Lung (tissue), 12 donors: ENCODE data around the gene FOXB2. TPM values are rescaled to one million over a fixed set of nuclear protein-coding genes. Genes with fewer than 3 reads are reported as not detected.

Experiments used
- ATAC-seq: fragments of 200-7000 bp; cut with Tn5 transposase; one replicate; pipeline ENCODE4 v1.9.1; 2020; ENCODE audit warnings: moderate number of reproducible peaks; ENCODE audit not compliant: insufficient read depth, low FRiP score
- DNase-seq, 3 donors: peaks; one replicate each; pipeline ENCODE4 v3.0.0-alpha.2; 2013 to 2017
- H3K27ac ChIP-seq, 2 donors: one replicate each; pipeline ENCODE4 v1.5.1; 2013; ENCODE audit warnings: mild to moderate bottlenecking in 2 of 2, moderate library complexity in 2 of 2, control low read depth in 1 of 2, inconsistent platforms in 1 of 2, low read depth in 1 of 2, low read length in 1 of 2
- H3K27me3 ChIP-seq, 3 donors: one replicate each; pipeline ENCODE4 v1.5.1; 2013; ENCODE audit warnings: low read length in 2 of 3; ENCODE audit not compliant: control insufficient read depth in 3 of 3, insufficient read depth in 3 of 3
- H3K36me3 ChIP-seq, 4 donors: one replicate each; pipeline ENCODE4 v1.5.1; 2013; ENCODE audit warnings: low read length in 4 of 4, mild to moderate bottlenecking in 1 of 4, moderate library complexity in 1 of 4; ENCODE audit not compliant: control insufficient read depth in 4 of 4, insufficient read depth in 4 of 4
- H3K4me1 ChIP-seq, 5 donors: one replicate each; pipeline ENCODE4 v1.5.1; 2013; ENCODE audit warnings: low read length in 5 of 5, mild to moderate bottlenecking in 2 of 5, moderate library complexity in 1 of 5; ENCODE audit not compliant: control insufficient read depth in 5 of 5, insufficient read depth in 5 of 5
- H3K4me3 ChIP-seq: one replicate; pipeline ENCODE4 v1.5.1; 2013; ENCODE audit warnings: mild to moderate bottlenecking, control low read depth, moderate library complexity
- H3K9ac ChIP-seq, 2 donors: one replicate each; pipeline ENCODE4 v1.5.1; 2013; ENCODE audit warnings: low read length in 2 of 2, control low read depth in 1 of 2; ENCODE audit not compliant: insufficient read depth in 1 of 2
- H3K9me3 ChIP-seq, 4 donors: one replicate each; pipeline ENCODE4 v1.5.1; 2013; ENCODE audit warnings: low read length in 3 of 4, mild to moderate bottlenecking in 1 of 4, moderate library complexity in 1 of 4; ENCODE audit not compliant: control insufficient read depth in 4 of 4, insufficient read depth in 3 of 4
- CTCF ChIP-seq: IDR thresholded peaks from 2 replicates; pipeline ENCODE4 v1.5.1; 2012; ENCODE audit warnings: mild to moderate bottlenecking; ENCODE audit errors: control extremely low read depth, extremely low read depth
- WGBS, 2 donors: extraction: QIAGEN DNeasy Blood & Tissue Kit; methylation state at CpG; one replicate each; pipeline ENCODE4 v1.1.7; 2013; 5-methylcytosine and 5-hydroxymethylcytosine counted together
- polyA plus RNA-seq, 2 donors: library from polyadenylated mRNA; stranded (reverse); fragments of 200-250 nt; gene quantifications; one replicate each; pipeline ENCODE4 v1.2.1, GENCODE V29; 2013
- total RNA-seq, 2 donors: library from RNA; depleted of rRNA in 1 of 2; stranded (reverse); fragments of >200 nt in 1 of 2; gene quantifications; one replicate each; pipeline ENCODE4 v1.2.1, GENCODE V29; 2014 to 2021
- donor health status: control.
- donor health status: control.
- donor health status: Bipolar disorder and iron deficiency.
- donor health status: healthy.
- donor health status: DM: yes; HTN: yes; CAD: no.

The FOXB2 gene
- total and polyA plus RNA-seq, 4 donors, result not detected

- peaks cover 0 to 4% (median 0%) of the 10 kb centered on the region in 4 donors for H3K9me3 ChIP-seq
- no peak for TF ChIP-seq CTCF
- ATAC-seq (no peak), DNase-seq (no peak)
- no peak overlapping the region for H3K9ac ChIP-seq
- H3K4me1 ChIP-seq, result no peaks in the 10 kb centered on the region
- no peak overlapping the region for H3K27ac ChIP-seq
- no peaks in the 10 kb centered on the region for H3K36me3 ChIP-seq
- WGBS, 2 donors, result 62 to 74% methylated on average over 3 of the region's 3 CpGs
- no peak overlapping the region for H3K4me3 ChIP-seq
- no peaks in the 10 kb centered on the region for H3K27me3 ChIP-seq
Measured at GRCh38 chr9:76989501-76989900, 30.0 kb upstream of the FOXB2 start.

- WGBS, 2 donors, result 24 to 27% methylated on average over 6 of the region's 6 CpGs
- Histone ChIP-seq H3K27ac (no peak overlapping the region), H3K9ac (no peak overlapping the region), H3K4me3 (no peak overlapping the region), H3K9me3 (peaks cover 0 to 7% (median 0%) of the 10 kb centered on the region in 4 donors), H3K27me3 (no peaks in the 10 kb centered on the region), H3K4me1 (no peaks in the 10 kb centered on the region), H3K36me3 (no peaks in the 10 kb centered on the region)
- DNase-seq, result peak in 1 of 3 donors; percentile 20
- ATAC-seq, result no peak
- no peak for TF ChIP-seq CTCF
Measured at GRCh38 chr9:76996700-76997099, 22.8 kb upstream of the FOXB2 start.

GRCh38 chr9:76999261-76999660, 20.2 kb upstream of the FOXB2 start:
- H3K27ac ChIP-seq, result no peak overlapping the region
- H3K9ac ChIP-seq, result no peak overlapping the region
- peaks cover 0 to 5% (median 0%) of the 10 kb centered on the region in 4 donors for H3K9me3 ChIP-seq
- H3K4me3 ChIP-seq, result no peak overlapping the region
- H3K36me3 ChIP-seq, result no peaks in the 10 kb centered on the region
- 94 to 96% methylated on average over 3 of the region's 3 CpGs for WGBS, 2 donors
- H3K4me1 ChIP-seq, result no peaks in the 10 kb centered on the region
- DNase-seq (no peak), ATAC-seq (no peak)
- TF ChIP-seq CTCF, result no peak
- H3K27me3 ChIP-seq, result no peaks in the 10 kb centered on the region

- H3K27ac ChIP-seq, result no peak overlapping the region
- H3K36me3 ChIP-seq, result no peaks in the 10 kb centered on the region
- TF ChIP-seq CTCF, result no peak
- DNase-seq (no peak), ATAC-seq (no peak)
- H3K9ac ChIP-seq, result no peak overlapping the region
- H3K4me1 ChIP-seq, result no peaks in the 10 kb centered on the region
- WGBS, 2 donors, result 75 to 90% methylated on average over 6 of the region's 6 CpGs
- H3K4me3 ChIP-seq, result no peak overlapping the region
- peaks cover 0 to 6% (median 0%) of the 10 kb centered on the region in 4 donors for H3K9me3 ChIP-seq
- no peaks in the 10 kb centered on the region for H3K27me3 ChIP-seq
Measured at GRCh38 chr9:77000330-77000729, 19.1 kb upstream of the FOXB2 start.
